Esophagus muscularis mucosa (tissue), 4 donors: Measurements from ENCODE around the gene C14orf180. TPM values are rescaled to one million over a fixed set of nuclear protein-coding genes. Genes with fewer than 3 reads are reported as not detected.

Experiments
- DNase-seq: peaks from one replicate; pipeline ENCODE4 v3.0.0-alpha.2; 2017; ENCODE audit errors: extremely low spot score
- H3K27ac ChIP-seq, 4 donors: fragments of 200-600 bp; sonication (generic); replicated peaks in 1 of 4; 1 replicate in 3 of 4; 2 replicates in 1 of 4; pipeline ENCODE4 v1.5.1; 2016 to 2019; ENCODE audit warnings: mild to moderate bottlenecking in 1 of 4
- H3K27me3 ChIP-seq, 4 donors: fragments of 200-600 bp; sonication (generic); one replicate each; pipeline versions ENCODE4 v1.5.1 to v1.6.0; 2016 to 2019
- H3K36me3 ChIP-seq, 4 donors: fragments of 200-600 bp; sonication (generic); one replicate each; pipeline ENCODE4 v1.5.1; 2016 to 2019
- H3K4me1 ChIP-seq, 4 donors: fragments of 200-600 bp; sonication (generic); one replicate each; pipeline ENCODE4 v1.5.1; 2016 to 2019
- H3K4me3 ChIP-seq, 4 donors: fragments of 200-600 bp; sonication (generic); 1 replicate in 2 of 4; 2 replicates in 2 of 4; pipeline ENCODE4 v1.5.1; 2016 to 2019; ENCODE audit warnings: mild to moderate bottlenecking in 4 of 4, moderate library complexity in 1 of 4
- H3K9me3 ChIP-seq, 4 donors: fragments of 200-600 bp; sonication (generic); 1 replicate in 3 of 4; 2 replicates in 1 of 4; pipeline ENCODE4 v1.5.1; 2016 to 2019
- CTCF ChIP-seq, 3 experiments: fragments of 200-600 bp in 2 of 3; fragments of 450-650 bp in 1 of 3; sonication (generic) in 2 of 3; IDR thresholded peaks; one replicate each; pipeline ENCODE4 v1.5.1; 2017 to 2019; ENCODE audit warnings: antibody characterized with exemption in 3 of 3, mild to moderate bottlenecking in 2 of 3, moderate library complexity in 1 of 3
- EP300 ChIP-seq: sonication (generic); formaldehyde crosslinking; IDR thresholded peaks from one replicate; pipeline ENCODE4 v1.6.1; 2017; ENCODE audit warnings: antibody characterized with exemption
- POLR2A ChIP-seq: fragments of 450-650 bp; IDR thresholded peaks from one replicate; pipeline ENCODE4 v1.6.1; 2017; ENCODE audit warnings: antibody characterized with exemption, moderate library complexity, mild to moderate bottlenecking, low read depth
- POLR2AphosphoS5 ChIP-seq, 2 donors: sonication (generic); formaldehyde crosslinking; IDR thresholded peaks; one replicate each; pipeline ENCODE4 v1.6.1; 2017; ENCODE audit warnings: antibody characterized with exemption in 2 of 2
- WGBS: methylation state at CpG from one replicate; pipeline ENCODE4 v1.1.5; 2018; 5-methylcytosine and 5-hydroxymethylcytosine counted together
- intact Hi-C: fragments of 100-400 bp; cut with DNase I; formaldehyde crosslinking; loops from one replicate; pipeline ENCODE4 v1.15.1; 2023
- total RNA-seq, 4 donors: library from RNA; depleted of rRNA; stranded (reverse); fragments of >200 nt; gene quantifications; one replicate each; pipeline versions ENCODE4 v1.1.0 to v1.2.1, GENCODE V29; 2016

C14orf180 gene
- total RNA-seq, 4 donors from 2014 or later = 0.42 TPM; not detected in 3

GRCh38 chr14:104552738-104553125, 26.8 kb upstream of the C14orf180 start:
- H3K9me3 ChIP-seq = no peaks in the 10 kb centered on the region
- intact Hi-C loops = no loop called here
- H3K4me1 ChIP-seq = no peaks in the 10 kb centered on the region
- no peak for DNase-seq
- H3K27me3 ChIP-seq = peaks cover 0 to 87% (median under 1%) of the 10 kb centered on the region in 4 donors
- no peak overlapping the region for H3K4me3 ChIP-seq
- WGBS = 77% methylated on average over 4 of the region's 9 CpGs
- H3K36me3 ChIP-seq = no peaks in the 10 kb centered on the region
- TF ChIP-seq POLR2AphosphoS5 (IDR thresholded peaks at IDR 0.05) (no peak), POLR2A (no peak), CTCF (IDR thresholded peaks at IDR 0.05) (no peak), EP300 (no peak)
- no peak overlapping the region for H3K27ac ChIP-seq

GRCh38 chr14:104553166-104554087, 26.1 kb upstream of the C14orf180 start:
- no peak overlapping the region for H3K4me3 ChIP-seq
- WGBS = 84% methylated on average over 9 of the region's 30 CpGs
- intact Hi-C loops = no loop called here
- H3K4me1 ChIP-seq = no peaks in the 10 kb centered on the region
- no peaks in the 10 kb centered on the region for H3K9me3 ChIP-seq
- TF ChIP-seq CTCF (IDR thresholded peaks at IDR 0.05) (no peak), EP300 (no peak), POLR2A (no peak), POLR2AphosphoS5 (IDR thresholded peaks at IDR 0.05) (no peak)
- H3K36me3 ChIP-seq = no peaks in the 10 kb centered on the region
- DNase-seq = no peak
- peaks cover 0 to 80% (median 0%) of the 10 kb centered on the region in 4 donors for H3K27me3 ChIP-seq
- no peak overlapping the region for H3K27ac ChIP-seq

GRCh38 chr14:104554088-104554607, 25.4 kb upstream of the C14orf180 start:
- Histone ChIP-seq H3K4me3 (no peak overlapping the region), H3K36me3 (no peaks in the 10 kb centered on the region), H3K27ac (no peak overlapping the region), H3K4me1 (no peaks in the 10 kb centered on the region), H3K27me3 (peaks cover 0 to 74% (median 0%) of the 10 kb centered on the region in 4 donors), H3K9me3 (no peaks in the 10 kb centered on the region)
- no peak for TF ChIP-seq EP300
- no peak for TF ChIP-seq CTCF (IDR thresholded peaks at IDR 0.05)
- TF ChIP-seq POLR2AphosphoS5 (IDR thresholded peaks at IDR 0.05) = no peak
- DNase-seq = no peak
- intact Hi-C loops = no loop called here
- 71% methylated on average over 5 of the region's 12 CpGs for WGBS

GRCh38 chr14:104554608-104555429, 24.7 kb upstream of the C14orf180 start:
- H3K27me3 ChIP-seq = peaks cover 0 to 74% (median 0%) of the 10 kb centered on the region in 4 donors
- intact Hi-C loops = no loop called here
- no peak overlapping the region for H3K27ac ChIP-seq
- H3K4me3 ChIP-seq = no peak overlapping the region
- no peaks in the 10 kb centered on the region for H3K4me1 ChIP-seq
- no peaks in the 10 kb centered on the region for H3K36me3 ChIP-seq
- no peaks in the 10 kb centered on the region for H3K9me3 ChIP-seq
- WGBS = 59% methylated on average over 12 of the region's 26 CpGs
- TF ChIP-seq EP300 (no peak), POLR2A (no peak), CTCF (IDR thresholded peaks at IDR 0.05) (no peak), POLR2AphosphoS5 (IDR thresholded peaks at IDR 0.05) (no peak)
- DNase-seq = no peak
